Measurements from ENCODE around the gene PSME2. TPM values are rescaled to one million over a fixed set of nuclear protein-coding genes. Genes with fewer than 3 reads are reported as not detected.
A peak's percentile ranks its signal among the peaks of the same experiment; 100 is the strongest.

The PSME2 gene
- total and polyA plus RNA-seq, 10 of the 15 experiments (the other 5 are each of a cell fraction or from before 2014, with no cell fraction given) = 510 to 3,542 (median 913) TPM

DNA sequence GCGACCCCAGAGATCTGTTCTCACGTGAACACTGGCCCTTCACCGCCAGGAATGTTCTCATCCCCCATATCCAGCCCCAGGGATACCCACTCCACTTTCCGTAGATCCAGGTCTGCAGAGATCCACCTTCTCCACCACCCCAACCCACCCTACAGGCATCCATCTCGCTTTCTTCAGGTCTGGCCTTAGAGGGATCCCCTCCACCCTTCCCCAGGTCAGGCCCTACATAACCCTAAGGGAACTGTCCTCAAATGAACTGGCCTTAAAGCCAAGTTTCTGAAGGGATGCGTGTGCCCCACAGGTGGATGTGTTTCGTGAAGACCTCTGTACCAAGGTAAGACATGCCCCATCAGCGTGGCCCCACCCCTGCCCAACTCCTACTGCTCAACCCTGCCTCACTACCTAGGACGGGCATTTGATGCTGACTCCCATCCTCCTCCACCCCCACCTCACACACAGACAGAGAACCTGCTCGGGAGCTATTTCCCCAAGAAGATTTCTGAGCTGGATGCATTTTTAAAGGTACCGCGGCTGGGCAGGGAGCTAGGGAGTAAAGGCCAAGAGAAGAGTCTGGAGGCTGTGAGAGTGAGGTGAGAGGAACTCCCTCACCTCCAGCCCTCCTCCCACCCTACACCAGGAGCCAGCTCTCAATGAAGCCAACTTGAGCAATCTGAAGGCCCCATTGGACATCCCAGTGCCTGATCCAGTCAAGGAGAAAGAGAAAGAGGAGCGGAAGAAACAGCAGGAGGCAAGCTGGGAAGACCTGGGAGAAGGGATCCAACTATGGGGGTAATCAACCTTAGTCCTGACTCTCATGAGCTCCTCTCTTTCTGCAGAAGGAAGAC lies 9.5 kb downstream of the PSME2 start:
- Histone ChIP-seq H3K27me3 (replicated peaks in 1 of 2; ENCODE audit: control insufficient read depth in 2 of 2, insufficient read depth in 2 of 2, low read length in 1 of 2) (no peaks in the 10 kb centered on the region), H3K36me3 (ENCODE audit: control insufficient read depth in 2 of 2, insufficient read depth in 2 of 2, low read length in 1 of 2) (peaks cover 9 to 12% of the 10 kb centered on the region in 2 experiments; a peak in 3 of 4 replicates), H3K4me1 (ENCODE audit: control insufficient read depth, insufficient read depth, low read length) (peaks cover 40% of the 10 kb centered on the region), H3K27ac (ENCODE audit: control insufficient read depth, insufficient read depth) (peak overlapping the region; percentile 95), H3K9ac (ENCODE audit: control insufficient read depth, insufficient read depth, low read length) (peak overlapping the region; percentile 96), H4K20me1 (ENCODE audit: control insufficient read depth, insufficient read depth) (no peaks in the 10 kb centered on the region), H2AFZ (ENCODE audit: control insufficient read depth, low read depth, low read length) (no peak overlapping the region), H3K9me3 (replicated peaks; ENCODE audit: control insufficient read depth, insufficient read depth, low read length) (no peaks in the 10 kb centered on the region), H3K4me2 (ENCODE audit: control insufficient read depth, insufficient read depth) (peak overlapping the region; percentile 81), H3K4me3 (peak overlapping the region; percentile 99), H3K79me2 (ENCODE audit: control insufficient read depth, insufficient read depth, low read length) (peaks cover 55% of the 10 kb centered on the region)
- no peak for DNase-seq (ENCODE audit: low read depth, low spot score)
- BruUV-seq (replicated peaks) = no TSS peak
- ChIA-PET CTCF (interaction anchor here (0.6 to 4.9 kb wide), 11 partner anchors 9 to 171 kb away, joined by 3 to 39 read pairs (median 5); partner anchors contain the start of genes CIDEB, DCAF11, IRF9 and NRL), SMC1A (ENCODE audit: uncharacterized antibody, unreplicated experiment) (interaction anchor here (0.8 to 7.7 kb wide), 9 partner anchors 8 to 171 kb away, joined by 3 to 70 read pairs (median 18); partner anchors contain the start of genes CIDEB, DCAF11, IRF9 and NRL), POLR2A (interaction anchor here (0.6 to 11.6 kb wide), 12 partner anchors 7 to 94 kb away, joined by 3 to 276 read pairs (median 9); partner anchors contain the start of genes DCAF11, IRF9, NRL and PSME2), RAD21 (ENCODE audit: unreplicated experiment) (interaction anchor here (0.8 to 6.8 kb wide), 11 partner anchors 10 to 106 kb away, joined by 3 to 69 read pairs (median 9); partner anchors contain the start of genes DCAF11, IPO4, IRF9 and NRL)
- no peak for FAIRE-seq
- ATAC-seq = no peak
- WGBS (ENCODE audit: insufficient coverage, insufficient replicate concordance, low lambda C conversion rate, missing lambda C conversion rate) = 17% methylated on average over 13 of the region's 13 CpGs
- intact Hi-C loops (cut with micrococcal nuclease; ENCODE audit: unreplicated experiment) (no loop called here), in situ Hi-C loops (cut with MboI) (no loop called here)
- TF ChIP-seq, protein P1, sequence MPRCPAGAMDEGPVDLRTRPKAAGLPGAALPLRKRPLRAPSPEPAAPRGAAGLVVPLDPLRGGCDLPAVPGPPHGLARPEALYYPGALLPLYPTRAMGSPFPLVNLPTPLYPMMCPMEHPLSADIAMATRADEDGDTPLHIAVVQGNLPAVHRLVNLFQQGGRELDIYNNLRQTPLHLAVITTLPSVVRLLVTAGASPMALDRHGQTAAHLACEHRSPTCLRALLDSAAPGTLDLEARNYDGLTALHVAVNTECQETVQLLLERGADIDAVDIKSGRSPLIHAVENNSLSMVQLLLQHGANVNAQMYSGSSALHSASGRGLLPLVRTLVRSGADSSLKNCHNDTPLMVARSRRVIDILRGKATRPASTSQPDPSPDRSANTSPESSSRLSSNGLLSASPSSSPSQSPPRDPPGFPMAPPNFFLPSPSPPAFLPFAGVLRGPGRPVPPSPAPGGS (IDR thresholded peaks at IDR 0.05; ENCODE audit: borderline replicate concordance, insufficient read depth, low read depth, low read length, poor library complexity, severe bottlenecking) = peak; percentile 9
- peak; percentile 35; the same call in 1 of the 2 replicates for TF ChIP-seq HDGF (IDR thresholded peaks at IDR 0.05)
- 0 out of 2 replicates have a peak, but pooled peaks have one; percentile 13 for TF ChIP-seq LARP7 (IDR thresholded peaks at IDR 0.05)
- TF ChIP-seq CHD2 (IDR thresholded peaks at IDR 0.05; ENCODE audit: borderline replicate concordance, low read depth, low read length) = 0 out of 2 replicates have a peak, but pooled peaks have one; percentile 15
- no peak for TF ChIP-seq RELA (IDR thresholded peaks at IDR 0.05; ENCODE audit: borderline replicate concordance, partially characterized antibody)
- TF ChIP-seq, protein P2, sequence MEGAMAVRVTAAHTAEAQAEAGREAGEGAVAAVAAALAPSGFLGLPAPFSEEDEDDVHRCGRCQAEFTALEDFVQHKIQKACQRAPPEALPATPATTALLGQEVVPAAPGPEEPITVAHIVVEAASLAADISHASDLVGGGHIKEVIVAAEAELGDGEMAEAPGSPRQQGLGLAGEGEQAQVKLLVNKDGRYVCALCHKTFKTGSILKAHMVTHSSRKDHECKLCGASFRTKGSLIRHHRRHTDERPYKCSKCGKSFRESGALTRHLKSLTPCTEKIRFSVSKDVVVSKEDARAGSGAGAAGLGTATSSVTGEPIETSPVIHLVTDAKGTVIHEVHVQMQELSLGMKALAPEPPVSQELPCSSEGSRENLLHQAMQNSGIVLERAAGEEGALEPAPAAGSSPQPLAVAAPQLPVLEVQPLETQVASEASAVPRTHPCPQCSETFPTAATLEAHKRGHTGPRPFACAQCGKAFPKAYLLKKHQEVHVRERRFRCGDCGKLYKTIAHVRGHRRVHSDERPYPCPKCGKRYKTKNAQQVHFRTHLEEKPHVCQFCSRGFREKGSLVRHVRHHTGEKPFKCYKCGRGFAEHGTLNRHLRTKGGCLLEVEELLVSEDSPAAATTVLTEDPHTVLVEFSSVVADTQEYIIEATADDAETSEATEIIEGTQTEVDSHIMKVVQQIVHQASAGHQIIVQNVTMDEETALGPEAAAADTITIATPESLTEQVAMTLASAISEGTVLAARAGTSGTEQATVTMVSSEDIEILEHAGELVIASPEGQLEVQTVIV (IDR thresholded peaks at IDR 0.05; ENCODE audit: borderline replicate concordance, partially characterized antibody) = no peak
